HepG2 (cell line): ENCODE results near the gene AARSD1. TPM values are rescaled to one million over a fixed set of nuclear protein-coding genes. Genes with fewer than 3 reads are reported as not detected.

Experiments
- GABPB1 ChIP-seq: IDR thresholded peaks from 2 replicates; pipeline ENCODE4 v1.6.1; 2016; ENCODE audit warnings: mild to moderate bottlenecking, missing genetic modification reagents, moderate library complexity, missing compliant biosample characterization
- RXRA ChIP-seq: sonication (generic); formaldehyde crosslinking; IDR thresholded peaks from 2 replicates; pipeline ENCODE4 v1.5.1; 2020; ENCODE audit warnings: missing genetic modification reagents
- THAP9 ChIP-seq: sonication (generic); formaldehyde crosslinking; IDR thresholded peaks from 2 replicates; pipeline ENCODE4; 2020; ENCODE audit warnings: missing genetic modification reagents, mild to moderate bottlenecking, borderline replicate concordance
- ZNF609 ChIP-seq: sonication (generic); formaldehyde crosslinking; IDR thresholded peaks from 2 replicates; pipeline ENCODE4 v1.4.0; 2020; ENCODE audit warnings: mild to moderate bottlenecking, missing genetic modification reagents, borderline replicate concordance
- ZNF709 ChIP-seq: sonication (generic); formaldehyde crosslinking; IDR thresholded peaks from 2 replicates; pipeline ENCODE4 v1.5.0; 2020; ENCODE audit warnings: mild to moderate bottlenecking, missing genetic modification reagents
- ZNF761 ChIP-seq: sonication (generic); formaldehyde crosslinking; conservative IDR thresholded peaks from 2 replicates; pipeline ENCODE4 v1.4.0; 2020; ENCODE audit warnings: mild to moderate bottlenecking, missing genetic modification reagents
- polyA plus RNA-seq, 8 experiments: library from polyadenylated mRNA; depleted of rRNA in 3 of 8; stranded (reverse) in 7 of 8; unstranded in 1 of 8; fragments of >200 nt; fragmentation: Illumina TruSeq in 4 of 8; extraction: Trizol in 4 of 8; gene quantifications; 2 replicates each; pipeline versions ENCODE4 v1.2.1 to v1.2.3, GENCODE V29; 2011 to 2016; ENCODE audit warnings: low read depth in 4 of 8, missing spikeins in 1 of 8, mixed read lengths in 1 of 8; ENCODE audit not compliant: insufficient read depth in 1 of 8
- total RNA-seq, 5 experiments: library from RNA; depleted of rRNA; stranded (reverse); fragments of >200 nt; fragmentation: Illumina TruSeq; extraction: Trizol; gene quantifications; 2 replicates each; pipeline ENCODE4 v1.2.3, GENCODE V29; 2016; ENCODE audit warnings: low read depth in 1 of 5

The AARSD1 gene
- total and polyA plus RNA-seq, 2 of the 13 experiments (the other 11 are each of a cell fraction or from before 2014, with no cell fraction given), result 24.7 to 29.3 TPM

- TF ChIP-seq ZNF609 (CRISPR knock-in tag), result peak; percentile 24; the same call in 1 of the 2 replicates
- 0 out of 2 replicates have a peak, but pooled peaks have one; percentile 22 for TF ChIP-seq GABPB1 (CRISPR knock-in tag)
- TF ChIP-seq THAP9 (CRISPR knock-in tag), result peak; percentile 43; the same call in 1 of the 2 replicates
- TF ChIP-seq RXRA, result peak; percentile 39; the same call in 1 of the 2 replicates
- TF ChIP-seq ZNF761 (CRISPR knock-in tag), result no peak
- no peak for TF ChIP-seq ZNF709 (CRISPR knock-in tag)
These were observed 42.6 kb upstream of the AARSD1 start, which contains the start of gene IFI35 (continued) for GRCh38 chr17:43006639-43007551.
